HL-60 (cell line): ENCODE measurements around the gene FCRL3.

Source experiments
- DNase-seq, 2 experiments: peaks; one replicate each; pipeline ENCODE4 v3.0.0-alpha.2; 2010 to 2020; ENCODE audit warnings: low read depth in 1 of 2, low spot score in 1 of 2
- H3K27ac ChIP-seq: fragments of 250-450 bp; sonication (Bioruptor Pico); replicated peaks from 2 replicates; pipeline ENCODE4 v1.5.1; 2020; ENCODE audit warnings: mild to moderate bottlenecking, moderate library complexity
- H3K27me3 ChIP-seq: fragments of 250-450 bp; sonication (Bioruptor Pico); 2 replicates; pipeline ENCODE4 v1.5.1; 2021; ENCODE audit warnings: mild to moderate bottlenecking, moderate library complexity; ENCODE audit not compliant: insufficient read depth, poor library complexity, severe bottlenecking
- H3K4me3 ChIP-seq: replicated peaks from 2 replicates; pipeline ENCODE4 v1.5.1; 2011; ENCODE audit warnings: mild to moderate bottlenecking, control low read depth, low read length; ENCODE audit not compliant: insufficient read depth
- GABPA ChIP-seq: IDR thresholded peaks from 2 replicates; pipeline ENCODE4 v1.6.1; 2012; ENCODE audit warnings: low read depth
- POLR2AphosphoS5 ChIP-seq: IDR thresholded peaks from 2 replicates; pipeline ENCODE4 v1.6.1; 2012; ENCODE audit warnings: low read depth
- SPI1 ChIP-seq: IDR thresholded peaks from 2 replicates; pipeline ENCODE4 v1.6.1; 2012; ENCODE audit warnings: low read depth, mild to moderate bottlenecking, borderline replicate concordance
- TF ChIP-seq, protein P1 (sequence below): IDR thresholded peaks from one replicate; pipeline ENCODE4 v1.5.1; 2011; ENCODE audit warnings: low read length, control low read depth, inconsistent platforms; ENCODE audit not compliant: insufficient read depth
- TF ChIP-seq, protein P2 (sequence below): IDR thresholded peaks from 2 replicates; pipeline ENCODE4 v1.6.1; 2012; ENCODE audit warnings: low read depth; ENCODE audit not compliant: insufficient replicate concordance

FCRL3 gene

DNA sequence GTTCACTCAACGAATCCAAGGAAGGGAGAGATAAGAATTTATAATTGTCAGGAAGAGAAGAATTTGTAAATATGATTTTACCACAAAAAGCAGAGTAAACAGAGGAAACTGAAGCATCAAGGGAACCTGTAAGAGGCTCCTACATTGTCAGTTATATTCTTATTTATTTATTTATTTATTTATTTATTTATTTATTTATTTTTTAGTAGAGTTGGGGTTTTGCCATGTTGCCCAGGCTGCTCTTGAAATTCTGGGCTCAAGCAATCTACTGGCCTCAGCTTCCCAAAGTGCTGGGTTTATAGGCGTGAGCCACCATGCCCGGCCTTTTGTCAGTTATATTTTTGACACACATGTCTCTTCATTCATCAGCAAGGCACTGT, 47.1 kb downstream of the FCRL3 start:
- DNase-seq = no peak
- Histone ChIP-seq H3K4me3 (no peak overlapping the region), H3K27ac (peak overlapping the region; percentile 34), H3K27me3 (no peaks in the 10 kb centered on the region)
- TF ChIP-seq SPI1 (no peak), POLR2AphosphoS5 (no peak), GABPA (no peak)
- TF ChIP-seq, protein P1, sequence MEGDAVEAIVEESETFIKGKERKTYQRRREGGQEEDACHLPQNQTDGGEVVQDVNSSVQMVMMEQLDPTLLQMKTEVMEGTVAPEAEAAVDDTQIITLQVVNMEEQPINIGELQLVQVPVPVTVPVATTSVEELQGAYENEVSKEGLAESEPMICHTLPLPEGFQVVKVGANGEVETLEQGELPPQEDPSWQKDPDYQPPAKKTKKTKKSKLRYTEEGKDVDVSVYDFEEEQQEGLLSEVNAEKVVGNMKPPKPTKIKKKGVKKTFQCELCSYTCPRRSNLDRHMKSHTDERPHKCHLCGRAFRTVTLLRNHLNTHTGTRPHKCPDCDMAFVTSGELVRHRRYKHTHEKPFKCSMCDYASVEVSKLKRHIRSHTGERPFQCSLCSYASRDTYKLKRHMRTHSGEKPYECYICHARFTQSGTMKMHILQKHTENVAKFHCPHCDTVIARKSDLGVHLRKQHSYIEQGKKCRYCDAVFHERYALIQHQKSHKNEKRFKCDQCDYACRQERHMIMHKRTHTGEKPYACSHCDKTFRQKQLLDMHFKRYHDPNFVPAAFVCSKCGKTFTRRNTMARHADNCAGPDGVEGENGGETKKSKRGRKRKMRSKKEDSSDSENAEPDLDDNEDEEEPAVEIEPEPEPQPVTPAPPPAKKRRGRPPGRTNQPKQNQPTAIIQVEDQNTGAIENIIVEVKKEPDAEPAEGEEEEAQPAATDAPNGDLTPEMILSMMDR = no peak
- TF ChIP-seq, protein P2, sequence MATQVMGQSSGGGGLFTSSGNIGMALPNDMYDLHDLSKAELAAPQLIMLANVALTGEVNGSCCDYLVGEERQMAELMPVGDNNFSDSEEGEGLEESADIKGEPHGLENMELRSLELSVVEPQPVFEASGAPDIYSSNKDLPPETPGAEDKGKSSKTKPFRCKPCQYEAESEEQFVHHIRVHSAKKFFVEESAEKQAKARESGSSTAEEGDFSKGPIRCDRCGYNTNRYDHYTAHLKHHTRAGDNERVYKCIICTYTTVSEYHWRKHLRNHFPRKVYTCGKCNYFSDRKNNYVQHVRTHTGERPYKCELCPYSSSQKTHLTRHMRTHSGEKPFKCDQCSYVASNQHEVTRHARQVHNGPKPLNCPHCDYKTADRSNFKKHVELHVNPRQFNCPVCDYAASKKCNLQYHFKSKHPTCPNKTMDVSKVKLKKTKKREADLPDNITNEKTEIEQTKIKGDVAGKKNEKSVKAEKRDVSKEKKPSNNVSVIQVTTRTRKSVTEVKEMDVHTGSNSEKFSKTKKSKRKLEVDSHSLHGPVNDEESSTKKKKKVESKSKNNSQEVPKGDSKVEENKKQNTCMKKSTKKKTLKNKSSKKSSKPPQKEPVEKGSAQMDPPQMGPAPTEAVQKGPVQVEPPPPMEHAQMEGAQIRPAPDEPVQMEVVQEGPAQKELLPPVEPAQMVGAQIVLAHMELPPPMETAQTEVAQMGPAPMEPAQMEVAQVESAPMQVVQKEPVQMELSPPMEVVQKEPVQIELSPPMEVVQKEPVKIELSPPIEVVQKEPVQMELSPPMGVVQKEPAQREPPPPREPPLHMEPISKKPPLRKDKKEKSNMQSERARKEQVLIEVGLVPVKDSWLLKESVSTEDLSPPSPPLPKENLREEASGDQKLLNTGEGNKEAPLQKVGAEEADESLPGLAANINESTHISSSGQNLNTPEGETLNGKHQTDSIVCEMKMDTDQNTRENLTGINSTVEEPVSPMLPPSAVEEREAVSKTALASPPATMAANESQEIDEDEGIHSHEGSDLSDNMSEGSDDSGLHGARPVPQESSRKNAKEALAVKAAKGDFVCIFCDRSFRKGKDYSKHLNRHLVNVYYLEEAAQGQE = no peak

DNA sequence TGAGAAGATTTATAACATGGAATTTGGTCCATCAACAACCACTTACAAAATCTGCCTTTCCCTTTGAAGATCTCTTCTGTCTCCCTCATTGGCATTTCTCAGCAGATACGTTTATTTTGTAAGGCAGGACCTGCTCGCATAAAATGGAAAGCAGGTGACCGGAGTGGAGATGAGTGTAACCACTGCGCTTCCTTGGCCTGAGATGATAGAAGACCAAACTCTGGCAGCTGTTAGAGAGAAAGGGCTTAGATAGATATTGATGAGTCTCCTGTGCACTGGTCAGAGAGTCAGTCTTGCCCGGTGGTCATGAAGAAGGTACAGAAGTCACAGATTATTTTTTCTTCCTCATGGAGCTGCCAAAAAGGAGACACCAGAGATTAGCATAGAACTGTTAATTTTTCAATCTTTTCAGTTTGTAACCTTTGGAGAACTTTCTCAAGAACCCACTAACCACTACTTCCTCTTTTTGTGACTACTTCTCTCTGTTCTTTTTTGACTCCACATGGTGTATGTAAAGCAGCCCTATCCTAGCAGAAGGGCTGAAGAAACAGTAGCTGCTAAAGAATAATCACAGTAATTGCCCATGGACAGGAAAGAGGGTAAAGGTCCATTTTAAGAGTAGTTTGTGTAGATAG, 47.6 kb downstream of the FCRL3 start:
- Histone ChIP-seq H3K4me3 (no peak overlapping the region), H3K27me3 (no peaks in the 10 kb centered on the region), H3K27ac (peak overlapping the region; percentile 34)
- DNase-seq = peak; percentile 33 to 66
- peak; percentile 71; the same call in 1 of the 2 replicates for TF ChIP-seq SPI1
- no peak for TF ChIP-seq GABPA
- TF ChIP-seq, protein P2 = no peak

DNA sequence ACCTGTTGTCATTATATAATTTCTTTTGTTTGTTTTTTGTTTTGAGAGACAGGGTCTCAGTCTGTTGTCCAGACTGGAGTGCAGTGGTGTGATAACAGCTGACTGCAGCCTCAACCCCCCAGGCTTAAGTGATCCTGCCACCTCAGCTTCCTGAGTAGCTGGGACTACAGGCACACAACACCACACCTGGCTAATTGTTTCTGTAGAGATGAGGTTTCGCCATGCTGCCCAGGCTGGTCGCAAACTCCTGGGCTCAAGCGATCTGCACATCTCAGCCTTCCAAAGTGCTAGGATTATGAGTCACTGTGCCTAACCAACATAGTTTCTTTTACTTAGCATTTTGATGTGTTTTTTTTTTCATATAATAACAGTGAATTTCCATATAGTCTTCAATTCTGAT, 52.3 kb downstream of the FCRL3 start:
- TF ChIP-seq, protein P1 = no peak
- no peak for TF ChIP-seq SPI1
- no peak for TF ChIP-seq POLR2AphosphoS5
- TF ChIP-seq GABPA = no peak
- TF ChIP-seq, protein P2 = no peak
- H3K27me3 ChIP-seq = no peaks in the 10 kb centered on the region
- no peak overlapping the region for H3K27ac ChIP-seq
- no peak overlapping the region for H3K4me3 ChIP-seq
- DNase-seq = no peak
